Hypothalamus (tissue), 51 donors: Measurements from ENCODE around the gene ZNHIT2.

Experiments used
- DNase-seq, 51 donors: peaks; one replicate each; lab custom pipeline; 2025; lab: John Stamatoyannopoulos, UW

ZNHIT2 gene

GRCh38 chr11:65134952-65135632 is 17.6 kb upstream of the ZNHIT2 start:
- peak; percentile 33 to 97 (median 80) for DNase-seq

GRCh38 chr11:65134240-65134951 is 16.9 kb upstream of the ZNHIT2 start, which contains the start of gene SYVN1:
Gene SYVN1 (minus strand): TSS chr11:65134519. CDS start chr11:65133601, 918 bp downstream.
- peak; percentile 63 to 98 (median 87) for DNase-seq

GRCh38 chr11:65133724-65134123 is 16.2 kb upstream of the ZNHIT2 start:
- DNase-seq, result peak in 1 of 51 donors; percentile 33

GRCh38 chr11:65132988-65133700 is 15.6 kb upstream of the ZNHIT2 start:
- DNase-seq, result no peak

GRCh38 chr11:65132238-65132987 is 14.9 kb upstream of the ZNHIT2 start:
- DNase-seq, result no peak

- DNase-seq, result no peak
These were observed 14.4 kb upstream of the ZNHIT2 start for GRCh38 chr11:65131895-65132237.

GRCh38 chr11:65131417-65131776 is 13.9 kb upstream of the ZNHIT2 start:
- no peak for DNase-seq

- DNase-seq, result no peak
These were observed 13.3 kb upstream of the ZNHIT2 start for GRCh38 chr11:65130631-65131416.

- no peak for DNase-seq
These were observed 12.3 kb upstream of the ZNHIT2 start for GRCh38 chr11:65129649-65130441.

- DNase-seq, result no peak
These were observed 11.0 kb upstream of the ZNHIT2 start for GRCh38 chr11:65128182-65129145.

GRCh38 chr11:65127473-65128181 is 10.1 kb upstream of the ZNHIT2 start:
- DNase-seq, result no peak

- DNase-seq, result no peak
These were observed 9.2 kb upstream of the ZNHIT2 start for GRCh38 chr11:65126624-65127274.

GRCh38 chr11:65125197-65126056 is 7.9 kb upstream of the ZNHIT2 start:
- no peak for DNase-seq

- DNase-seq, result no peak
These were observed 7.1 kb upstream of the ZNHIT2 start for GRCh38 chr11:65124480-65125196.
